C4-2B (cell line): ENCODE results near the gene FAM228A.

Experiments used
- ZFX ChIP-seq: fragments of 450-650 bp; IDR thresholded peaks from 2 replicates; pipeline ENCODE4 v1.6.1; 2017
- TF ChIP-seq, protein P1 (sequence below): fragments of 450-650 bp; conservative IDR thresholded peaks from 2 replicates; pipeline ENCODE4 v1.5.1; 2017; ENCODE audit warnings: mild to moderate bottlenecking

DNA sequence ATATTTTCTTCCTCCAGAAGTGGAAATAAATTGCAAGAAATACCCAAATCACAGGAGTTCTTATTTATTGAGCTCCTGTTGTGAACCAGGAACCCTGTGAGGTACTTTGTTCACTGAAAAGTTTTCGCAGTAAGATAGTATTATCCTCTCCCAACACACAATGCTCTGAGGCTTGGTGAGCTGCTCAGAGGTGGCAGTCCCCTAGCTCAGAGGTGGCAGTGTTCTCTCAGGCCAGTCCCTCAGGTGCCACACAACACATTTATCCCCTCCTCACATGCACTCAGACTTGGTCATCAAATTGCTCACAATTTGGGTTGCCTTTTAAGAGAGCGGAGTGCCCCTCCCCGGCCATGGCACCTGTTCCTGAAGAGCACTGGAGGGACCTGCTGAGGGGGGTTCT is 25.9 kb downstream of the FAM228A start:
- TF ChIP-seq, protein P1, sequence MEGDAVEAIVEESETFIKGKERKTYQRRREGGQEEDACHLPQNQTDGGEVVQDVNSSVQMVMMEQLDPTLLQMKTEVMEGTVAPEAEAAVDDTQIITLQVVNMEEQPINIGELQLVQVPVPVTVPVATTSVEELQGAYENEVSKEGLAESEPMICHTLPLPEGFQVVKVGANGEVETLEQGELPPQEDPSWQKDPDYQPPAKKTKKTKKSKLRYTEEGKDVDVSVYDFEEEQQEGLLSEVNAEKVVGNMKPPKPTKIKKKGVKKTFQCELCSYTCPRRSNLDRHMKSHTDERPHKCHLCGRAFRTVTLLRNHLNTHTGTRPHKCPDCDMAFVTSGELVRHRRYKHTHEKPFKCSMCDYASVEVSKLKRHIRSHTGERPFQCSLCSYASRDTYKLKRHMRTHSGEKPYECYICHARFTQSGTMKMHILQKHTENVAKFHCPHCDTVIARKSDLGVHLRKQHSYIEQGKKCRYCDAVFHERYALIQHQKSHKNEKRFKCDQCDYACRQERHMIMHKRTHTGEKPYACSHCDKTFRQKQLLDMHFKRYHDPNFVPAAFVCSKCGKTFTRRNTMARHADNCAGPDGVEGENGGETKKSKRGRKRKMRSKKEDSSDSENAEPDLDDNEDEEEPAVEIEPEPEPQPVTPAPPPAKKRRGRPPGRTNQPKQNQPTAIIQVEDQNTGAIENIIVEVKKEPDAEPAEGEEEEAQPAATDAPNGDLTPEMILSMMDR: no peak
- TF ChIP-seq ZFX: no peak
